Femur (tissue), 1 donor: ENCODE data around the gene CBFB.
A peak's percentile ranks its signal among the peaks of the same experiment; 100 is the strongest.

Experiments
- DNase-seq: peaks from one replicate; pipeline ENCODE4 v3.0.0-alpha.2; 2017

CBFB gene

DNA sequence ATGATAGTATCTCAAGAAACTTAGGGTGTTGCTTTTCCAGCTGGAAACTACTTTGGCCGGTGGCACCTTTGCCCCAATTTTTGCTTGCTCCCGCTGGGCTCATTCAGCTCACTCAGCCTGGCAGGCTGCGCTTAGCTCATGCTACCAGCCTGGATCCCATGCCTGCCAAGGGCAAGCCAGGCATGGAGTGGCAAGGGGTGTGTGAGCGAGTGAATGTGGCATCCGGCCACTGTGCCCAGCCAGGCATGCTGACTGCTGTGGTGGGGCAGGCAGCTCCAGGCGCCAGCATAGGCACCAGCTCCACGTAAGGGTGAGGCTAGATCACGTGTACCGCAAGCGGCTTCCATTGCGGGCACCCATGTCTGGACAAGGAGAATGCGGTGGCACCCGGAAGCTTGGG lies 112.4 kb downstream of the CBFB start:
- DNase-seq = no peak

GRCh38 chr16:67142342-67142741 lies 113.4 kb downstream of the CBFB start:
- no peak for DNase-seq

DNA sequence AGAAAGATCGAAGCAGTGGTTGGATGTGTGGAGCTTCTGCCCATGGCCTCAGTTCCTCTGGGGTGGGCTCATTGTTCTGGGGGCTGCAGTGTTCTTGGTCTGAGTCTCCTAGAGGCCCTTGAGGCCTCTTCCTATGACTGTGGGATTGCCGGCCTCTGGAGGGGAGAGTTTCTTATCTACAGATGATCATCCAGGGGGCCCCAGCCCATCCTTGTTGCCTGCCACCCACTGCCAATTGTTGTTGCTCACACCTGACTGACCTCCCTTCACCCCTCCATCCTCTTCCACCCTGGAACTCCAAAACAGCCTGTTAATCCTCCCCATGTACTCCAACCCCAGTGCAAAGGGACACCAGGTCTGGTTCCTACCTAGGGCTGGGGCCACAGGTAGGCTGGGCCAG lies 116.0 kb downstream of the CBFB start:
- DNase-seq = no peak

GRCh38 chr16:67145746-67146145 lies 116.8 kb downstream of the CBFB start:
- DNase-seq = no peak

GRCh38 chr16:67146523-67147357 lies 117.8 kb downstream of the CBFB start:
- DNase-seq = no peak

DNA sequence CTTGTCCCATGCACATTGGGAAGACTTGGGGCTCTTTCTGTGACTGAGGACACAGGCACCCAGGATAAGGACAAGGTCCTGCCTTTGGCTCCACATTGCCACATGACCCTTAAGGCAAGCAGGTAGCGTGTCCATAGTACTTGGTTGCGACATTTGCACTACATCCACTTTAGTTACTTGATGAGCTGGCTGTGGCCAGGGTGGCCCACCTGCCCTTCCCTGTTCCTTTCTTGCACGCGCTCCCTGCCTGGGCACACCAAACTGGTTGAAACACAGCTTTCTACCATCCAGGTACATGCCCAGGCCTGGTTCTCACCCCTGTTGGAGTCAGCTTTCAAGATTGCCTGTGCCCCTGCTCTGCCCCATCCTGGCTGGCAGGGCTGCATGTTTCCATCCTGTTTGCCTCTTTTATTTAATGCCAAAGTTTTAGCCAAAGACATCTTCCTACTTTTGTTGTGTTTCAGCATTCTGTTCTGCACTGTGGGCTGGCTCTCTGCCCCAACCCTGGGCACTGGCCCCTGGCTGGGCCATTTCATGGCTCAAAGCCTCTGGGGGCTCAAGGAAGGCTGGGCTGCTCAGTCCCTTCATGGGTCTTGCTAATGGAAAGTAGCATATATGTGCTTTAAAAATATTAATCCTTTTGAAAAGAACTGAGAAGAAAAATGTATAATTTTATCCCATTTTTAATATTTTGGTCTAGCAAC lies 118.6 kb downstream of the CBFB start:
- no peak for DNase-seq

DNA sequence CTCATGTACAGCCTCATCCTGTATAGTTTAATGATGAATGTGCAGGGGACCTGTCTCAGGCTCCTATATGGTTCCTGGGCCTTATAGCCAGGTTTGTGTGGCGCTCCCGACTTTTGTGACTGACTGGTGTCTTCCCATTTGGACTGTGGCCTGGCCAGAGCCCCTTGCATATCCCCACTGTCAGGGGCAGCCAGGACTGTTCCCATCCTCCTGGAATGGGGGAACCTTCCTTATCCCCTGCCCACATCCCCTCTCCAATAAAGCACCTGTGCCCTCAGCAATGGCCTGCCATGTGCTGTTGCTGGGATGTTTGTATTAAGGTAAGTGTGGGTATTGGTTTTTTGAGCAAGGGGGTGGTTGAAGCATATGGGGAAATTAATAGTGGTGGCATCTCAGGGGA lies 119.3 kb downstream of the CBFB start:
- DNase-seq = no peak

DNA sequence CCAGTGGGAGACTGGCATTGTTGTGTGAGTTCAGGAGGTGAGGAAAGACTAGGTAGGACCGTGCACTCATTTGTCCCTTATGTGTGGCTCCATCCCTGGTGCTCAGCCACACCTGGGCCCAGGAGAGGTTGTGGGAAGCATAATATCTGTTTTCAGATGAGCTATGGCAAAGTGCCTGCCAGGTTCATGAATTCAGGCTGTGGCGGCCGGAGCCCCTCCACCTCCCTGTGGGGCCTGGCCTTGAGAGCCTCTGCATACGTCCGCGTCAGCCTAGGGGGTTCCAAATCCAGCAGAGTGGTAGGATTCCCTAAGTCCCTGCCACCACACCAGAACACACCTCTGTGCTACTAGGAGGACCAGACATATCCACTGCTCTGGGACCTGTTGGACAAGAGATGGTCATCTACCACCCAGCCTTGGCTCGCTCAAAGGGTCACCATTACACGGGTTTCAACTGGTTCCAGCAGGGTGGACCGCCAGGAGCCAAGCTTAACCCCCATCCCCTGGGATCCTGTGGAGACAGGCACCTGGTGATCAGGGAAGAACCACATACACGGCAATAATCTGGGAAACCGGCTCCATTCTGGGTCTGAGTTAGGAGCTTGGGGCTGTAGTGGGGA lies 119.8 kb downstream of the CBFB start:
- no peak for DNase-seq

DNA sequence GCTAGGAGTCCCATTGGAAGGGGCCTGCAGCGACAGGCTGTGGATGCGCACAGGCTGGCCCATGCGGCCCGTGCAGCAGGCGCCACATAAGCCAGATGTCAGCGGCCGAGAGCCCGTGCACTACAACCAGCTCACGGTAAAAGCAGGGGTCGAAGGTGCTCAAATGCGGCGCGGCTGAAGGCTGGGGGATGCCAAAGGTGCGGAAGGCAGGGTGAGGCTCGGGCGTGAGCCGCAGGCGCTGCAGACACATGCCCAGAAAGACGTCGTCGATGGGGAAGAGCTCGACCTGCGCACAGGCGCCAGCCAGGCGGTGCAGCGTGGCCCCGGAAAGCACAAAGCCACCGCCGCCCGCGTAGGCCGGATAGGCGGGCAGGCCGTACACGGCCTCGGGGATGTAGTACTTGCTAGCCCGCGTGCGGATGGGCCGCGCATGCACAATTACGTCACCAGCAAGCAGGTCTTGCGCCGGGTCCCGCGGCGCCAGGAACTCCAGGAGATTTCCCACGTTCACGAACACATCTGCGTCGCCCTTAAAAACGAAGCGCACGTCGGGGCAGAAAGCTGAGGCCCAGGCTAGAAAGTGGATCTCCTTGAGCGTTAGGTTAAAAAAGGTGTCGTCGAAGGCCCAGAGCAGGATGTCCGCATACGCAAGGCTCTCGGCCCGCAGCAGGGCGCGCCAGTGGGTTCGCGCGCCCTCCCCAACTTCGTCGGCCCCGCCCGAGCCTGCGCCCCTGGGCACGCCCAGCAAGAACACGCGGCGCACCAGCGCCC lies 120.5 kb downstream of the CBFB start:
- DNase-seq = peak; percentile 36

GRCh38 chr16:67150047-67150832 lies 121.3 kb downstream of the CBFB start:
- DNase-seq = peak; percentile 87
